ENCODE data around the gene GFRA4.

The GFRA4 gene

DNA sequence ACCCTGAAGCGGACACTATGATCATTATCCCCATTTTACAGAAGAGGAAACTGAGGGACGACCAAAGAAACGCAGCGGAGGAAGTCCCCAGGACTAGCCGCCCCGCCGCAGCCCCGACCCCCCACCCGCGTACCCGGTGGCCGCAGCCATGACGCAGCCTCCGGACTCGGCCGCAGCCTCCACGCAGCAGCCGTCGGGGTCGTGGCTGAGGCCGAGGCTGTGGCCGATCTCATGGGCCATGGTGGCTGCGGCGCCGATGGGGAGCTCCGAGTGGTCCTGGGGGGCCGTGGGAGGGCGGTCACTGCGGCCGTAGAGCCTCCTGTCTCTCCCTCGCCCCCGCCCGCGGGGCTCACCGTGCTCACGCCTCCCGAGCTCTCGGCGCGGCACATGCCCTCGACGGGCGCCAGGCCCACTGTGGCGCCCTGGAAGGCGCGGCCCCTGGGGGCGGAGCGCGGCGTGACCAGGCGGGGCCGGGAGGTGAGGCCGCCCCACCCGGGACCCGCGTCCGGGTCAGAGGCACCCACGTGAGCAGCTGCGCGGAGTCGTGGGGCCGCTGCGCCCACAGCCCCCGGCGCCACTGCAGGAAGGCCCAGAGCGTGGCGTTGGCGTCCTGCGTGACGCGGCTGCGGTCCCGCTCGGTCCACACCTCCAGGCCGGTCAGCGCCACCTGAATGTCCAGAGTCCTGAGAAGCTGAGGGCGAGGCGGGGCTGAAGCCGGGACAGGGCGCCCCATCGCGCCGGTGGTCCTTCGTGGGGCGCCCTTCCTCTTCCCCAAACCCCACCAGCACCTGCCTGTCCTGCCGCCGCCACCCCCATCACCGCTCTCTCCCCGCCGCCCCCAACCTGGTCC, 10.2 kb upstream of the GFRA4 start:
- H3K4me3 ChIP-seq (ENCODE audit: low read length): no peak overlapping the region
- TF ChIP-seq ZNF274 (IDR thresholded peaks at IDR 0.05; ENCODE audit: low read depth, low read length): no peak

DNA sequence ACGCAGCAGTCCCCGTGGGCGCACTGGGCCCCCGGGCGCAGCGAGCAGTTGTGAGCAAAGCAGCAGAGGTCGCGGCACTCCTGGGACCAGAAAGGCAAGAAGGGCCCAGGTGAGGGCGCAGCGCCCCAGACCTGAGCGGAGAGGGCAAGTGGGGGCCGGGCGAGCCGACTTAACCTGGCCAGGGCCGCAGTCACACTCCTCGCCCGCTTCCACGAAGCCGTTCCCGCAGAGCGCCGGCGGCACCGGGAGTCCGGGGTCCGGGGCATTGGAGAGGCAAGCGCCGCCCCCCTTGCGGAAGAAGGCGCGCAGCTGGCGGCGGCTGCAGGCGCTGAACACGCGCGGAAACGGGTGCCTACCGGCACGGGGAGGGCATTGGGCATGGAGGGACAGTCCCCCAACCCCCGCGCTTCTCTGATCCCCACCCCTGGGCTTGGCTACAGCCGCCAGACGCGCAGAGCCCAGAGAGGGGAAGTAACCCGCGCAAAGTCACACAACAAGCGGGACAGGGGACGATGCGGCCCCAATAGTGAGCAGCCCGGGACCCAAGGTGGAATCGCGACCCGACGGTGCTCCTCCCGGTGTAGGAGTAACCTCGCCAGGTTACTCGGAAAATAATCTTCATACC, 9.5 kb upstream of the GFRA4 start:
- TF ChIP-seq ZNF274 (IDR thresholded peaks at IDR 0.05; ENCODE audit: low read depth, low read length): no peak
- no peak overlapping the region for H3K4me3 ChIP-seq (ENCODE audit: low read length)

DNA sequence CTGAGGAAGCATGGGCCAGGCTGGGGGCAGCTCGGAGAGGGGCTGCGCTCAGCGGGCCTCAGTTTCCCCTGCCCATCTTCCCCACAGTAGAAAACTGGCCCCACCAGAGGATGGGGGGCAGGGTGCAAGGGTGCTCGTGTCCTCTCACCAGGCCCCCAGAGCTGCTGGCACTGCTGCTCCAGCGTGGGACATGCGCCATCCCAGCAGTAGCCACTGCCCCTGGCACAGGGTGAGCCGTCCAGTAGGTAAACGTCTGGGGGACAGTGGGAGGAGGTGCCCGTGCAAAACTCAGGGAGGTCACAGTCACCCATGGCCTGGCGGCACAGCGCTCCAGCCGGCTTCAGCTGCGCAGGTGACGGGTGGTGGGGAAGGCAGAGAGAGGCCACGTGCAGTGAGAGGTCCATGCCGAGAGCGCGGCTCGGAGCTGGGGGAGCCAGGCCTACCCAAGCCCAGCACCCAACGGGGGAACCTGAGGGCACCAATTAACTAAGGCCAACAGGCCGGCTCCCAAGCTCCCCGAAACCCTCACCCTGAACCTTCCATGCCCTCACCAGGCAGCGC, 8.9 kb upstream of the GFRA4 start:
- no peak for TF ChIP-seq ZNF274 (IDR thresholded peaks at IDR 0.05; ENCODE audit: low read depth, low read length)
- no peak overlapping the region for H3K4me3 ChIP-seq (ENCODE audit: low read length)

DNA sequence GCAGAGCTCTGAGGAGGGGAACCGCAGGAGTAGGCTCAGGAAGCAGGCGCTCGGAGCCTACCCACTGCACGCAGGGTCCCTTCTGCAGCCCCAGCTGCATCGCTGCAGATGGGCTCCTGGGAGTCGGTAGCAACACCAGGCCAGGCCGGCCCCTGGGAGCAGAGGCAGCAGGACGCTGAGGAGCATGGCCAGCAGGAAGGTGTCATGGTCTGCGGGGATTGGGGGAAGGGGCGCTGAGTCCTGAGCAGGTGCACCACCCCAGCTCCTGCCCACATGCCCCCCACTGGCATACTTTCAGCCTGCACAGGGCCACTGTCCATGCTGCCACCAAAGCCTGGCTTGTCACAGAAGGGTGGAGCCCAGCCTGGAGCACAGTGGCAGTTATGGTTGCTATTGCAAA, 7.7 kb upstream of the GFRA4 start:
- TF ChIP-seq ZNF274 (IDR thresholded peaks at IDR 0.05; ENCODE audit: low read depth, low read length): no peak
- H3K4me3 ChIP-seq (ENCODE audit: low read length): no peak overlapping the region

GRCh38 chr20:3670511-3670910, 7.3 kb upstream of the GFRA4 start:
- no peak overlapping the region for H3K4me3 ChIP-seq (ENCODE audit: low read length)
- no peak for TF ChIP-seq ZNF274 (IDR thresholded peaks at IDR 0.05; ENCODE audit: low read depth, low read length)

- no peak overlapping the region for H3K4me3 ChIP-seq (ENCODE audit: low read length)
- TF ChIP-seq ZNF274 (IDR thresholded peaks at IDR 0.05; ENCODE audit: low read depth, low read length): no peak
Observed at GRCh38 chr20:3669710-3670367, 6.6 kb upstream of the GFRA4 start.

DNA sequence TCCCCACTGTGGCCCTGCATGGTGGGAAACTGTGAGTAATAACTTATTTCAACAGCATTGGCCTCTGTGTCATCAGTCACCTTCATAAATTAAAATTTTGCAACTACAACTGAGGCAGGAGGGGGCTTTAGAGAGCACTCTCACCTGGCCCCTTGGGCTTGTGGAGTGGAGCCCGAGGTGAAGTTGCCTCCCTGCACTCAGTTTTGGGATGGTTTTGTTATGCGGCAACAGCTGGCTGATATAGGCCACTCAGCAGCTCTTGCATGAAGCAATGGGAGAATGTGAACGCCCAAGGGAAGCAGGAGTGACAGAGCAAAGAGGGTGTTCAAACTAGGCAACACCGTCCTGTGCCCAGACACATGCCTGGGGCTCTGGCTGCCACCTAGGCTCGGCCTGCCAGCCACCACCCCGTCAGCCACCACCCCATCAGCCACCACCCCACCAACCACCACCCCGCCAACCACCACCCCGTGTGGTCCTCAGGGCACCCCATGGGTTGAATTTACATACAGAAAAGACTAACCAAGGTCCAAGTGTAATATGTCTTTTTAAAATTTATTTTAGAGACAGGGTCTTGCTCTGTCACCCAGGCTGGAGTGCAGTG, 4.3 kb upstream of the GFRA4 start:
- no peak overlapping the region for H3K4me3 ChIP-seq (ENCODE audit: low read length)
- TF ChIP-seq ZNF274 (IDR thresholded peaks at IDR 0.05; ENCODE audit: low read depth, low read length): no peak

GRCh38 chr20:3663858-3664257, 659 bp upstream of the GFRA4 start:
- no peak overlapping the region for H3K4me3 ChIP-seq (ENCODE audit: low read length)
- no peak for TF ChIP-seq ZNF274 (IDR thresholded peaks at IDR 0.05; ENCODE audit: low read depth, low read length)

- no peak overlapping the region for H3K4me3 ChIP-seq (ENCODE audit: low read length)
- no peak for TF ChIP-seq ZNF274 (IDR thresholded peaks at IDR 0.05; ENCODE audit: low read depth, low read length)
Observed at GRCh38 chr20:3661814-3662665, 1.2 kb downstream of the GFRA4 start.

- no peak for TF ChIP-seq ZNF274 (IDR thresholded peaks at IDR 0.05; ENCODE audit: low read depth, low read length)
Observed at GRCh38 chr20:3661060-3661813, 2.0 kb downstream of the GFRA4 start.

GRCh38 chr20:3660262-3661059, 2.7 kb downstream of the GFRA4 start:
- no peak overlapping the region for H3K4me3 ChIP-seq (ENCODE audit: low read length)
- no peak for TF ChIP-seq ZNF274 (IDR thresholded peaks at IDR 0.05; ENCODE audit: low read depth, low read length)

More at GRCh38 chr20:3661060-3661813, 2.0 kb downstream of the GFRA4 start:
- no peak overlapping the region for H3K4me3 ChIP-seq (ENCODE audit: low read length)
